ENCODE data around the gene TOMM20. TPM values are rescaled to one million over a fixed set of nuclear protein-coding genes. Genes with fewer than 3 reads are reported as not detected.
A peak's percentile ranks its signal among the peaks of the same experiment; 100 is the strongest.
"Not testable (repeated sequence)": the region's sequence is repeated elsewhere in the genome, so short reads cannot be mapped to it uniquely, and the experiment has no call there.

TOMM20 gene
- total and polyA plus RNA-seq, 2 experiments from 2014 or later = 138 to 159 TPM

GRCh38 chr1:235093696-235094592 lies 34.7 kb downstream of the TOMM20 start:
- Histone ChIP-seq H3K4me2 (peak overlapping the region; percentile 76), H3K4me1 (ENCODE audit: insufficient read depth) (peaks cover 17% of the 10 kb centered on the region), H3K4me3 (peak overlapping the region; percentile 48), H3K9me2 (ENCODE audit: insufficient read depth) (no peaks in the 10 kb centered on the region), H3K27ac (ENCODE audit: low read depth) (no peak overlapping the region), H3K36me3 (ENCODE audit: insufficient read depth) (no peaks in the 10 kb centered on the region), H2AFZ (peak overlapping the region; percentile 44), H3F3A (replicated peaks; ENCODE audit: low read depth) (peaks cover 13% of the 10 kb centered on the region; the same call in 1 of the 2 replicates), H3K27me3 (ENCODE audit: insufficient read depth) (no peaks in the 10 kb centered on the region), H4K20me1 (replicated peaks; ENCODE audit: insufficient read depth) (no peaks in the 10 kb centered on the region), H3K79me2 (replicated peaks; ENCODE audit: insufficient read depth) (no peaks in the 10 kb centered on the region)
- TF ChIP-seq ZNF114 (CRISPR knock-in tag; IDR thresholded peaks at IDR 0.05) = no peak
- no peak for TF ChIP-seq EZH2 (IDR thresholded peaks at IDR 0.05; ENCODE audit: low read depth, unreplicated experiment)
- TF ChIP-seq STAT1 (IDR thresholded peaks at IDR 0.05; ENCODE audit: unreplicated experiment) = no peak
- TF ChIP-seq, protein P1, sequence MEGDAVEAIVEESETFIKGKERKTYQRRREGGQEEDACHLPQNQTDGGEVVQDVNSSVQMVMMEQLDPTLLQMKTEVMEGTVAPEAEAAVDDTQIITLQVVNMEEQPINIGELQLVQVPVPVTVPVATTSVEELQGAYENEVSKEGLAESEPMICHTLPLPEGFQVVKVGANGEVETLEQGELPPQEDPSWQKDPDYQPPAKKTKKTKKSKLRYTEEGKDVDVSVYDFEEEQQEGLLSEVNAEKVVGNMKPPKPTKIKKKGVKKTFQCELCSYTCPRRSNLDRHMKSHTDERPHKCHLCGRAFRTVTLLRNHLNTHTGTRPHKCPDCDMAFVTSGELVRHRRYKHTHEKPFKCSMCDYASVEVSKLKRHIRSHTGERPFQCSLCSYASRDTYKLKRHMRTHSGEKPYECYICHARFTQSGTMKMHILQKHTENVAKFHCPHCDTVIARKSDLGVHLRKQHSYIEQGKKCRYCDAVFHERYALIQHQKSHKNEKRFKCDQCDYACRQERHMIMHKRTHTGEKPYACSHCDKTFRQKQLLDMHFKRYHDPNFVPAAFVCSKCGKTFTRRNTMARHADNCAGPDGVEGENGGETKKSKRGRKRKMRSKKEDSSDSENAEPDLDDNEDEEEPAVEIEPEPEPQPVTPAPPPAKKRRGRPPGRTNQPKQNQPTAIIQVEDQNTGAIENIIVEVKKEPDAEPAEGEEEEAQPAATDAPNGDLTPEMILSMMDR (conservative IDR thresholded peaks at IDR 0.05; ENCODE audit: low read depth in 2 of 2) = peak; percentile 96 to 97
- TF ChIP-seq JUNB (IDR thresholded peaks at IDR 0.05; ENCODE audit: unreplicated experiment) = no peak
- Mint-ChIP-seq H3K27ac (no peak overlapping the region), H3K4me1 (peaks cover 30% of the 10 kb centered on the region), H3K4me3 (peak overlapping the region; percentile 60), H3K27me3 (ENCODE audit: insufficient read depth, low read depth, poor library complexity) (peaks cover 9% of the 10 kb centered on the region), H3K9me3 (no peaks in the 10 kb centered on the region; the same call in 2 of the 3 replicates), H3K36me3 (ENCODE audit: low read depth) (no peaks in the 10 kb centered on the region)
- peak; percentile 90 for DNase-seq (ENCODE audit: low spot score)
- peak; percentile 54 for ATAC-seq

DNA sequence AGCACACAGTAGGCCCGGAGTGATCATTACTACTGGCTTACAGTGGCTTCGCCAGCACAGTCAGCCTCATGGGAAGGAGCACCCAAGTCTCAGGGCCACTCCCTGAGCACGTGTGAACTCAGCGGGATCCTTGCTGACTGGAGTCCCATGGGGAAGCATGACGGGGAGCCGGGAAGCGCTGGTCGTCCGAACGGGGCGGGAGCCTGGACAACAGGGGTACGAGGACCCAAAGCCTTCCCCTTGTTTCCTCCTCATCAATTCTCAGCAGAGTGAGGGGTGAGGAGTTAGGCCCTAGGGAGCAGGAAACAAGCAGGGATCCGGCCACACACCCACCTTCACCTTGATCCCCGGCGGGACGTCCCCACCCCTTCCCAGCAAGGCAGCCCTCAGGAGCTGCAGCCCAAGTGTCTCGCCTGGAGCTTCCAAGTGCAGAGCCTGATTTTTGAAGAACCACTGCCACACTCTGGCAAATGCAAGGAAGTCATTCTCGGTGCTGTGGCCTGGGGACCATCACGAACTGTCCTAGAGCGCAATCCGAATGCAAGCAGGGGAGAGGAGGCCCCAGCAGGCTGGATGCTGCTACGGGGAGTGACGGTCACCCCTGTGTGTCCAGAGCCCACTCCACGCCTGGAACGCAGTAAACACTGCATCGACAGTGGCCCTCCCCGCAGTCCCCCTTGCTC lies 35.5 kb downstream of the TOMM20 start:
- no peak overlapping the region for H3K27ac Mint-ChIP-seq
- peaks cover 9% of the 10 kb centered on the region for H3K27me3 Mint-ChIP-seq (ENCODE audit: insufficient read depth, low read depth, poor library complexity)
- H3K4me1 Mint-ChIP-seq = peaks cover 31% of the 10 kb centered on the region
- H3K36me3 ChIP-seq (ENCODE audit: insufficient read depth) = no peaks in the 10 kb centered on the region
- peak overlapping the region; percentile 44 for H2AFZ ChIP-seq
- peaks cover 13% of the 10 kb centered on the region; the same call in 1 of the 2 replicates for H3F3A ChIP-seq (replicated peaks; ENCODE audit: low read depth)
- H3K36me3 Mint-ChIP-seq (ENCODE audit: low read depth) = no peaks in the 10 kb centered on the region
- ATAC-seq (peak; percentile 81), DNase-seq (ENCODE audit: low spot score) (peak; percentile 85)
- TF ChIP-seq, protein P1 (conservative IDR thresholded peaks at IDR 0.05; ENCODE audit: low read depth in 2 of 2) = peak; percentile 2 to 93; a peak in 3 of 4 replicates
- TF ChIP-seq EZH2phosphoT487 (IDR thresholded peaks at IDR 0.05; ENCODE audit: unreplicated experiment) = no peak
- peak overlapping the region; percentile 76 for H3K4me2 ChIP-seq
- no peak overlapping the region for H3K27ac ChIP-seq (ENCODE audit: low read depth)
- no peaks in the 10 kb centered on the region for H4K20me1 ChIP-seq (replicated peaks; ENCODE audit: insufficient read depth)
- H3K9me3 Mint-ChIP-seq = no peaks in the 10 kb centered on the region; the same call in 2 of the 3 replicates
- H3K27me3 ChIP-seq (ENCODE audit: insufficient read depth) = no peaks in the 10 kb centered on the region
- H3K4me1 ChIP-seq (ENCODE audit: insufficient read depth) = peaks cover 17% of the 10 kb centered on the region
- peak overlapping the region; percentile 48 for H3K4me3 ChIP-seq
- no peaks in the 10 kb centered on the region for H3K79me2 ChIP-seq (replicated peaks; ENCODE audit: insufficient read depth)
- H3K4me3 Mint-ChIP-seq = peak overlapping the region; percentile 60
- no peaks in the 10 kb centered on the region for H3K9me2 ChIP-seq (ENCODE audit: insufficient read depth)

GRCh38 chr1:235092415-235092814 lies 36.2 kb downstream of the TOMM20 start:
- not testable (repeated sequence) for H3K4me3 Mint-ChIP-seq; ATAC-seq; DNase-seq (ENCODE audit: low spot score); H3K79me2 ChIP-seq (replicated peaks; ENCODE audit: insufficient read depth); H3K27ac ChIP-seq (ENCODE audit: low read depth); H4K20me1 ChIP-seq (replicated peaks; ENCODE audit: insufficient read depth); H3K4me3 ChIP-seq; H3K27ac Mint-ChIP-seq; H3K9me2 ChIP-seq (ENCODE audit: insufficient read depth); H3K9me3 Mint-ChIP-seq; H2AFZ ChIP-seq; H3K36me3 ChIP-seq (ENCODE audit: insufficient read depth); H3K4me2 ChIP-seq; H3K27me3 ChIP-seq (ENCODE audit: insufficient read depth); H3K36me3 Mint-ChIP-seq (ENCODE audit: low read depth)
- peaks cover 35% of the 10 kb centered on the region for H3K4me1 Mint-ChIP-seq
- peaks cover 13% of the 10 kb centered on the region; the same call in 1 of the 2 replicates for H3F3A ChIP-seq (replicated peaks; ENCODE audit: low read depth)
- peaks cover 13% of the 10 kb centered on the region for H3K27me3 Mint-ChIP-seq (ENCODE audit: insufficient read depth, low read depth, poor library complexity)
- peaks cover 17% of the 10 kb centered on the region for H3K4me1 ChIP-seq (ENCODE audit: insufficient read depth)

- Histone ChIP-seq H3F3A (replicated peaks; ENCODE audit: low read depth) (peaks cover 13% of the 10 kb centered on the region; the same call in 1 of the 2 replicates), H3K4me1 (ENCODE audit: insufficient read depth) (peaks cover 17% of the 10 kb centered on the region)
- DNase-seq (ENCODE audit: low spot score); H4K20me1 ChIP-seq (replicated peaks; ENCODE audit: insufficient read depth); H3K9me2 ChIP-seq (ENCODE audit: insufficient read depth); ATAC-seq; H3K27me3 ChIP-seq (ENCODE audit: insufficient read depth); H3K79me2 ChIP-seq (replicated peaks; ENCODE audit: insufficient read depth); H3K27ac Mint-ChIP-seq; H3K4me3 Mint-ChIP-seq; H3K36me3 ChIP-seq (ENCODE audit: insufficient read depth); H3K27ac ChIP-seq (ENCODE audit: low read depth); H3K4me3 ChIP-seq; H3K9me3 Mint-ChIP-seq; H3K4me2 ChIP-seq; H3K36me3 Mint-ChIP-seq (ENCODE audit: low read depth); H2AFZ ChIP-seq: not testable (repeated sequence)
- H3K27me3 Mint-ChIP-seq (ENCODE audit: insufficient read depth, low read depth, poor library complexity) = peaks cover 13% of the 10 kb centered on the region
- H3K4me1 Mint-ChIP-seq = peaks cover 35% of the 10 kb centered on the region
Observed at GRCh38 chr1:235092045-235092406, 36.6 kb downstream of the TOMM20 start.
